ENCODE data around the gene LDLRAD4.

LDLRAD4 gene

DNA sequence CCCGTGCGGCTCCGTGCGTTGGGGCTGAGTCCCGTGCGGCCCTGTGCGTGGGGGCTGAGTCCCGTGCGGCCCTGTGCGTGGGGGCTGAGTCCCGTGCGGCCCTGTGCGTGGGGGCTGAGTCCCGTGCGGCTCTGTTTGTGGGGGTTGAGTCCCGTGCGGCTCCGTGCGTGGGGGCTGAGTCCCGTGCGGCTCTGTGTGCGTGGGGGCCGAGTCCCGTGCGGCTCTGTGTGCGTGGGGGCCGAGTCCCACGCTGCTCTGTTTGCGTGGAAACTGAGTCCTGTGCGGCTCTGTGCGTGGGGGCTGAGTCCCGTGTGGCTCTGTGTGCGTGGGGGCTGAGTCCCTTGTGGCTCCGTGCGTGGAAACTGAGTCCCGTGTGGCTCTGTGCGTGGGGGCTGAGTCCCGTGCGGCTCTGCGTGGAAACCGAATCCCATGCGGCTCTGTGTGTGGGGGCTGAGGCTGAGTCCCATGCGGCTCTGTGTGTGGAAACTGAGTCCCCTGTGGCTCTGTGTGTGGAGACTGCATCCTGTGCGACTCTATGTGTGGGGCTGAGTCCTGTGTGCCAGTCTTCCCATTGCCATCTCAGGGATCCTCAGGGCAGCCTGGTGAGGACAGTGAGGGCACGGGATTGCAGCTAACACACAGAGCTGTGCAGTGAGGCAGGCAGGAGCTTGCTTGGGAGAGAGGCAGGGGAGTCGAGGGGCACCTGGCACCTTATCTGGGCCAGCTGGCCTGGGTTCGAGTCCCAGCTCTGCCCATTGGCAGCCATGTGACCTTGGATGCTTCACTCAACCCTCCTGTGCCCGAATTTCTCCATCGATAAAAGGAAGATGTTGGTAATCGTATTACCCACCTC, 44.5 kb downstream of the LDLRAD4 start:
- H3K27ac ChIP-seq: no peak overlapping the region
- no peak for TF ChIP-seq ZFX (IDR thresholded peaks at IDR 0.05)
- TF ChIP-seq, protein P1, sequence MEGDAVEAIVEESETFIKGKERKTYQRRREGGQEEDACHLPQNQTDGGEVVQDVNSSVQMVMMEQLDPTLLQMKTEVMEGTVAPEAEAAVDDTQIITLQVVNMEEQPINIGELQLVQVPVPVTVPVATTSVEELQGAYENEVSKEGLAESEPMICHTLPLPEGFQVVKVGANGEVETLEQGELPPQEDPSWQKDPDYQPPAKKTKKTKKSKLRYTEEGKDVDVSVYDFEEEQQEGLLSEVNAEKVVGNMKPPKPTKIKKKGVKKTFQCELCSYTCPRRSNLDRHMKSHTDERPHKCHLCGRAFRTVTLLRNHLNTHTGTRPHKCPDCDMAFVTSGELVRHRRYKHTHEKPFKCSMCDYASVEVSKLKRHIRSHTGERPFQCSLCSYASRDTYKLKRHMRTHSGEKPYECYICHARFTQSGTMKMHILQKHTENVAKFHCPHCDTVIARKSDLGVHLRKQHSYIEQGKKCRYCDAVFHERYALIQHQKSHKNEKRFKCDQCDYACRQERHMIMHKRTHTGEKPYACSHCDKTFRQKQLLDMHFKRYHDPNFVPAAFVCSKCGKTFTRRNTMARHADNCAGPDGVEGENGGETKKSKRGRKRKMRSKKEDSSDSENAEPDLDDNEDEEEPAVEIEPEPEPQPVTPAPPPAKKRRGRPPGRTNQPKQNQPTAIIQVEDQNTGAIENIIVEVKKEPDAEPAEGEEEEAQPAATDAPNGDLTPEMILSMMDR (conservative IDR thresholded peaks at IDR 0.05): no peak

DNA sequence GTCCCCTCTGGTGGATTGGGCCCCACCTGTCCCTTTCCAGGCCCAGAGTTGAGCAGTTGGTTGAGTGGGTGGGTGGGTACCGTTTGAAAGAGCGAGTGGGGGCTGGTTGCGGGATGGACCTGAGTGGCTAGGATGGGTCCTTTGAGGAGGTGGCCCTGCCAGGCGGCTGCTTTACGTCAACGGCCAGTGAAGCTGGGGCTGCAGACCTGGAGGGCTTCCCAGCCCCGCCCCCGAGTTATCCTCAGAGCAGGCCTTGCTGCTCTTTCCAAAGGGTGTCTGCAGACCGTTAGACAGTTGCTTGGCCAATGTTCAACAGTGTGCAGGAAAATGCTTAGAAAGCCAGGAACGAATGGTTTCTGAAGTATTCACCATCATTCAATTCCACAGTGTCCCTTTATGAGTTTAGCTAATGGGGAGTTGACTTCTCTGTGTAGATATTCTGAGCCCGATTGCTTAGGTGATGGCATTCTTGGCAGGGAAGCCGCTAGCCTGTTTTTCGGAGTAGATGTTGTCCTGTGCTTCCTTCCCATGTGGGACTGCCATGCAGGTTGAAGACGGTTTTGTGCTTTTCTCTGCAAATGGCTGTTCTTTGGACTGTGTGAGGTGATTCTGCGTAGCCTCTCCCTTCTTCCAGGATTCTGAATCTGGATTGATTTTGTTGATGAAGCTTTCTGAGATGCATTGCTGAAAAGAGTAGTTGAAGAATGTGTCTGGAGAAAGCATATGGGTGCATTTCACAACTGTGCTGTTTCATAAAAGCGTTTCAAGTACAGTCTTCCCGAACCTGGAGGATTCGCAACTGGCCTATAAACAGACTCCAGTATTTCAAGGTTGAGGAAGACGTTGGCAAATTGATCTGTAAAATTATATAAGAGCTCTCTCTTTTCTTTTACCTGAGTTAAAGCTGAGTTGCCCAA, 45.8 kb downstream of the LDLRAD4 start:
- TF ChIP-seq, protein P1 (conservative IDR thresholded peaks at IDR 0.05): no peak
- TF ChIP-seq ZFX (IDR thresholded peaks at IDR 0.05): no peak
- H3K27ac ChIP-seq: no peak overlapping the region

DNA sequence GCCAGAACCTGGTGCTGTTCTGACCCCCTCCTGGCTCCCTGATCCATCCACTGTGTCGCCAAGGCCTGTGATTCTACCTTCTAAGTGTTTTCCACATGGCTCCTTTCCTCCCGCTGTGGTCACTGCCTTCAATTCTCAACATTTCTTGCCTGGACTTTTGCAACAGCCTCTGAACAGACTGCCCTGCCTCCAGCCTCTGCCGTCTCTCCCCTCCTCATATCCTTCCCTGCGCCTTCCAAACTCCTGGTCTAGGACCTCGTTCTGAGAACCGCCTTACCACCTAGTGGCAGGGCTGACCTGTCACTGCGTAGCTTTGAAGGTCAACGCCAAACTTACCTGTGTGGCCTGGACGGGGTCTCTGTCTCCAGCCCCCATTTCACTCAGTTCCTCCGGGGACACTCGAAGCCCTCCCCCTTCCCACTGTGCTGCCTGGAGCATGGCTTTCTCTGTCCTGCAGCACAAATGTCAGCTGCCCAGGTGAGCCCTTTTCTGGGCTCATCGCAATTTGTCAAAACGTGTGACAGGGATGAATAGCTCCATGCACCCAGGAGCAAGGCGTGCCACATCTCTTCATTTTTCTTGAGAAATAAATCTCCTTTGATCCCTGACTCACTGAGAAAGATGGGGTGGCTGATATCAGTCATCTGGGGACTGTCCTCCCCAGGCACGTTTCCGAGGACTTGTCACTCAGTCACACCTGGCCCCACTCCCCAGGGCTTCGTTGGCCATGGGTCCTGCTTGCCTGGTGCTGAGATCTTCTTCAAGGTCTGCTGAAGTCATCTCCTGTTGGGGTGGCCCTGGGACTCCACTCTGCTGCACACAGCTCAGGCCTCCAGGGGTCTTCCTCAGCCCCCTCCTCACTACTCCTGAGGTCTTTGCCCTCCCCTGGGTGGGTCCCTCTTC, 46.7 kb downstream of the LDLRAD4 start:
- no peak overlapping the region for H3K27ac ChIP-seq
- TF ChIP-seq, protein P1 (conservative IDR thresholded peaks at IDR 0.05): no peak
- TF ChIP-seq ZFX (IDR thresholded peaks at IDR 0.05): no peak

DNA sequence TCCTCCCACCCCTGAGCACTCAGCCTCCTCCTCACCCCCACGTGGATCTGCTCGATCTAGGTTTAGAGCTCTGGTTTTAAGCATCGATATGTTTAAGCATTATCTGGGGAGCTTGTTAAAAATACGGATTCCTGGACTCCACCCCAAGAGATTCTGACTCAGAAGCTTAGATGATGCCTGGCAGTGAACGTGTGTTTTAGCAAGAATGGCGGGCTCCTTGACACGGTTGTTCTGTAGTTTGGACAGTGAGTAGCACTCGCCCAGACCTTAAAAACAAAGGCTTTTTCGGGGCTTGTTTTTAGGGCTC, 47.3 kb downstream of the LDLRAD4 start:
- TF ChIP-seq, protein P1 (conservative IDR thresholded peaks at IDR 0.05): no peak
- no peak for TF ChIP-seq ZFX (IDR thresholded peaks at IDR 0.05)
- H3K27ac ChIP-seq: no peak overlapping the region

DNA sequence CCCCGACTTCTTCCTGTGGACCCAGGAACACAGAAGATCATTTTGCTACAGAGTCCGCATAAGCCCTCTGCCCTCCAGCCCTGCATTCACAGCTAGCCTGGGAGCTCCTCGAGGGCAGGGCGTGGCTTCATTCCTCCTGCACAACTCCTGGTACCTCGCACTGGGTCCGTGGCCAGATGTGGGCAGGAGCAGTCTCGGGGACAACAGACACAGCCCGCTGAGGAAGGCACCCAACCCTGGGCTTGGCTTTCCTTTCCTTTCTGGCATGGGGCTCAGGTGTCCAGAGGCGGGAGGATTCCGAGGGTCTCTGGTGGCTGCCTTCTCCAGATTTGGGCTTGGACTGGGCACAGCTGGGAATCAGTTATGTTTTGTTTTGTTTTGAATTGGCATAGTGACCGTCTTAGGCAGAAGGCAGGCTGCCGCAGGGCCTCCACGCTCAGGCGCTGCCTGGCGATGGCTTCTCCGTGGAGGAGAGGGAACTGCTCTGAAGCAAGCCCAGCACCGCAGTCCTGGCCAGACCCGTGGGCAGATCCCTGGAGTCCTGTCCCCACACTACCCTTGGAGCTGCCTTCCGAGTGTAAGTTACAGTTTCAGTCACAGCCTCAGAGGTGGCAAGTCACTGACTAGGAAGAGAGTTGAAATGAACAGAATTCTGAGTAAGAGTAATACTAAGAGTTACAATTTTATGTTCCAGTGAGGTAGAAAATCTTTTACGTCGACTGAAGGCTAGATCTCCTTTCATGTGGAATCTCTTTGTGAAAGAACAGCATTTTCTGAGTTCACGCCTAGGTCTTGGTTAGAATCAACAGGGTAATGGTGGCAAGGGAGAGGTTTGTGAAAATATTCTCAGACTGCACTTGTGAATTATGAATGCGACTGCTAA, 47.9 kb downstream of the LDLRAD4 start:
- no peak for TF ChIP-seq ZFX (IDR thresholded peaks at IDR 0.05)
- TF ChIP-seq, protein P1 (conservative IDR thresholded peaks at IDR 0.05): no peak
- no peak overlapping the region for H3K27ac ChIP-seq

DNA sequence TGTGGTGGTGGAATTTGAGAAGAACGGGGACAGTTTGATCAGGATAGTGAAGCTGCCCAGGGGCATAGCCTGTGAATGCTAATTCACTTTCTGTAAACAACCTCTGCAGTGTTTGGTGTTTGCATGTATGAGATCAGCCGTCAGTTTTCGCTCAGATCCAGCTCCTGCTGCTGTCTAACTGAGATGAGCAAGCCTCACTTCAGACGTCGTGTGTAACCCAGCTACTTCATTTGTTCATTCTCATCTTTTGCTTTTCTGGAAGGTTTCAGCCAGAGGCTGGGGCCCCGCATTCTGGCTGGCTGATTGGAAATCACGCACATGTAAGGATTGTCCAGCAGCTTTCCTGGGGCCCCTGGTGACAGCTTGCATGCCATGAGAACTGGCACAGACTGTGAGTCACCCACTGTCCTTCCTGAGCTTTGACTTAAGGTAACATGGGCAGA, 48.9 kb downstream of the LDLRAD4 start:
- no peak overlapping the region for H3K27ac ChIP-seq
- TF ChIP-seq, protein P1 (conservative IDR thresholded peaks at IDR 0.05): no peak
- TF ChIP-seq ZFX (IDR thresholded peaks at IDR 0.05): no peak
